IMR-90 (cell line): ENCODE results near the gene PPP1R10. TPM values are rescaled to one million over a fixed set of nuclear protein-coding genes. Genes with fewer than 3 reads are reported as not detected.

Source experiments
- ATAC-seq: fragments of 200-7000 bp; cut with Tn5 transposase; 2 replicates; pipeline ENCODE4 v1.9.1; 2020; ENCODE audit warnings: low read depth, mild to moderate bottlenecking, moderate library complexity
- BruUV-seq: library from RNA; stranded (reverse); fragments of 400-500 nt; replicated peaks from 2 replicates; lab custom pipeline; 2021; lab: Mats Ljungman, UMichigan
- CTCF ChIA-PET: fragments of 300-600 bp; formaldehyde crosslinking; extraction: SDS; loops from one replicate; lab custom pipeline; 2021; ENCODE audit warnings: antibody characterized with exemption; lab: Yijun Ruan, JAX
- POLR2A ChIA-PET: fragments of 300-600 bp; sonication (Branson Sonifier 250); formaldehyde crosslinking; loops from one replicate; lab custom pipeline; 2022; ENCODE audit warnings: antibody characterized with exemption; ENCODE audit not compliant: unreplicated experiment; lab: Charles Lee
- DNase-seq: peaks from one replicate; pipeline ENCODE4 v3.0.0; 2013
- H2AFZ ChIP-seq: replicated peaks from 2 replicates; pipeline ENCODE3; 2013; ENCODE audit warnings: low read length, mild to moderate bottlenecking; ENCODE audit not compliant: poor library complexity
- H2AK5ac ChIP-seq: 2 replicates; pipeline ENCODE4 v1.6.1; 2013; ENCODE audit warnings: low read depth, low read length, inconsistent platforms
- H2AK9ac ChIP-seq: replicated peaks from 2 replicates; pipeline ENCODE3; 2013; ENCODE audit warnings: mild to moderate bottlenecking, low read depth, low read length, moderate library complexity; ENCODE audit not compliant: poor library complexity
- H2BK120ac ChIP-seq: 2 replicates; pipeline ENCODE4 v1.6.1; 2013; ENCODE audit warnings: low read depth, low read length, inconsistent platforms
- H2BK15ac ChIP-seq: 3 replicates; pipeline ENCODE4 v1.6.1; 2013; ENCODE audit warnings: low read depth, low read length, inconsistent platforms
- H2BK20ac ChIP-seq: 2 replicates; pipeline ENCODE4 v1.6.1; 2013; ENCODE audit warnings: low read depth, mild to moderate bottlenecking, inconsistent platforms, low read length, moderate library complexity
- H2BK5ac ChIP-seq: 2 replicates; pipeline ENCODE4 v1.6.1; 2013; ENCODE audit warnings: mild to moderate bottlenecking, low read depth, low read length, inconsistent platforms; ENCODE audit not compliant: poor library complexity, severe bottlenecking
- H3K14ac ChIP-seq: replicated peaks from 2 replicates; pipeline ENCODE4 v1.6.1; 2013; ENCODE audit warnings: low read depth, low read length, inconsistent platforms
- H3K18ac ChIP-seq: 2 replicates; pipeline ENCODE4 v1.6.1; 2013; ENCODE audit warnings: low read depth, low read length, control low read depth
- H3K23ac ChIP-seq: 2 replicates; pipeline ENCODE4 v1.6.1; 2013; ENCODE audit warnings: low read depth, low read length, inconsistent platforms
- H3K27ac ChIP-seq: 2 replicates; pipeline ENCODE4 v1.5.1; 2013; ENCODE audit warnings: mild to moderate bottlenecking, control low read depth, low read length; ENCODE audit not compliant: insufficient read depth
- H3K27me3 ChIP-seq: 2 replicates; pipeline ENCODE4 v1.6.1; 2013; ENCODE audit warnings: low read length; ENCODE audit not compliant: control insufficient read depth, insufficient read depth
- H3K36me3 ChIP-seq: 2 replicates; pipeline ENCODE4 v1.6.1; 2013; ENCODE audit warnings: low read length, mixed read lengths; ENCODE audit not compliant: control insufficient read depth, insufficient read depth
- H3K4ac ChIP-seq: 2 replicates; pipeline ENCODE4 v1.6.1; 2013; ENCODE audit warnings: low read depth, low read length, inconsistent platforms
- H3K4me1 ChIP-seq: 2 replicates; pipeline ENCODE4 v1.6.1; 2013; ENCODE audit warnings: low read length, mixed read lengths; ENCODE audit not compliant: control insufficient read depth, insufficient read depth
- H3K4me2 ChIP-seq: 2 replicates; pipeline ENCODE4 v1.6.1; 2013; ENCODE audit warnings: low read depth, mild to moderate bottlenecking, control low read depth, low read length, moderate library complexity
- H3K4me3 ChIP-seq: 2 replicates; pipeline ENCODE4 v1.5.1; 2013; ENCODE audit warnings: low read depth, mild to moderate bottlenecking, control low read depth, low read length, moderate library complexity; ENCODE audit not compliant: insufficient read depth
- H3K56ac ChIP-seq: 2 replicates; pipeline ENCODE4 v1.6.1; 2013; ENCODE audit warnings: low read length, inconsistent platforms; ENCODE audit not compliant: insufficient read depth; ENCODE audit errors: extremely low read depth
- H3K79me1 ChIP-seq, 2 experiments: 2 replicates each; pipeline ENCODE4 v1.6.1; 2013; ENCODE audit warnings: low read length in 2 of 2, inconsistent platforms in 1 of 2, low read depth in 1 of 2
- H3K9ac ChIP-seq: 2 replicates; pipeline ENCODE4 v1.6.1; 2013; ENCODE audit warnings: low read depth, low read length, control low read depth
- H3K9me1 ChIP-seq: 2 replicates; pipeline ENCODE4 v1.6.1; 2013; ENCODE audit warnings: low read length, inconsistent platforms; ENCODE audit not compliant: insufficient read depth
- H3K9me3 ChIP-seq: 2 replicates; pipeline ENCODE4 v1.6.1; 2013; ENCODE audit warnings: low read length; ENCODE audit not compliant: control insufficient read depth, insufficient read depth
- H4K20me1 ChIP-seq: 2 replicates; pipeline ENCODE4 v1.6.1; 2013; ENCODE audit warnings: low read length, inconsistent platforms; ENCODE audit not compliant: insufficient read depth
- H4K5ac ChIP-seq: 2 replicates; pipeline ENCODE4 v1.6.1; 2013; ENCODE audit warnings: mild to moderate bottlenecking, low read depth, low read length, control low read depth
- H4K8ac ChIP-seq, 2 experiments: 2 replicates each; pipeline ENCODE4 v1.6.1; 2013; ENCODE audit warnings: low read depth in 2 of 2, low read length in 2 of 2, control low read depth in 1 of 2, inconsistent platforms in 1 of 2
- H4K91ac ChIP-seq: 2 replicates; pipeline ENCODE4 v1.6.1; 2013; ENCODE audit warnings: low read depth, low read length, inconsistent platforms; ENCODE audit not compliant: insufficient read depth
- CTCF ChIP-seq: conservative IDR thresholded peaks from 2 replicates; pipeline ENCODE4 v1.5.1; 2012; ENCODE audit warnings: mild to moderate bottlenecking, low read depth, low read length, improper control_type of control experiment
- MAZ ChIP-seq: IDR thresholded peaks from 2 replicates; pipeline ENCODE4 v1.6.1; 2012; ENCODE audit warnings: low read depth, mild to moderate bottlenecking, low read length, improper control_type of control experiment, moderate library complexity, borderline replicate concordance
- POLR2A ChIP-seq: IDR thresholded peaks from 2 replicates; pipeline ENCODE4 v1.6.1; 2012; ENCODE audit warnings: mild to moderate bottlenecking, low read depth, low read length
- RAD21 ChIP-seq: IDR thresholded peaks from 2 replicates; pipeline ENCODE4 v1.6.1; 2012; ENCODE audit warnings: low read length, improper control_type of control experiment
- RCOR1 ChIP-seq: IDR thresholded peaks from 2 replicates; pipeline ENCODE4 v1.6.1; 2012; ENCODE audit warnings: mild to moderate bottlenecking, low read length, improper control_type of control experiment; ENCODE audit not compliant: insufficient replicate concordance
- SMC3 ChIP-seq: fragments of 150-350 bp; IDR thresholded peaks from 2 replicates; pipeline ENCODE4 v1.6.1; 2016; ENCODE audit warnings: low read depth, mild to moderate bottlenecking, antibody characterized with exemption, low read length, moderate library complexity
- WGBS, 2 experiments: methylation state at CpG; one replicate each; pipeline versions ENCODE4 v1.1.5 to v1.1.7; 2013; ENCODE audit warnings: missing lambda C conversion rate in 2 of 2; ENCODE audit not compliant: insufficient read length in 1 of 2; ENCODE audit errors: extremely low coverage in 2 of 2; 5-methylcytosine and 5-hydroxymethylcytosine counted together
- dilution Hi-C: fragments of 300-500 bp; cut with HindIII; formaldehyde crosslinking; loops from one replicate; pipeline ENCODE4 v1.14.3; 2018; ENCODE audit warnings: low sequenced_read_pairs; ENCODE audit not compliant: unreplicated experiment
- in situ Hi-C: fragments of 300-500 bp; cut with MboI; formaldehyde crosslinking; loops from 3 replicates; pipeline ENCODE4 v1.14.3; 2019; ENCODE audit warnings: low sequenced_read_pairs, inconsistent platforms, mixed read lengths
- intact Hi-C: fragments of 100-400 bp; cut with micrococcal nuclease; formaldehyde crosslinking; loops from 2 replicates; pipeline ENCODE4 v1.10.0; 2022
- polyA plus RNA-seq, 3 experiments: library from polyadenylated mRNA; depleted of rRNA; stranded (reverse); fragments of >200 nt; gene quantifications; 2 replicates each; pipeline ENCODE4 v1.2.3, GENCODE V29; 2012; ENCODE audit warnings: low replicate concordance in 1 of 3
- total RNA-seq: library from RNA; depleted of rRNA; stranded (reverse); fragments of >200 nt; gene quantifications from 2 replicates; pipeline ENCODE4 v1.2.3, GENCODE V29; 2012

The PPP1R10 gene
- total and polyA plus RNA-seq, 2 of the 4 experiments (the other 2 are of a cell fraction) = 18.8 to 21.2 TPM

GRCh38 chr6:30626484-30627366 is 9.7 kb upstream of the PPP1R10 start, which contains the start of gene ATAT1:
Gene ATAT1, plus strand, starts transcription at chr6:30626874.
- DNase-seq (peak; percentile 68), ATAC-seq (peak; percentile 98)
- no peaks in the 10 kb centered on the region for H3K9me3 ChIP-seq
- H3K79me1 ChIP-seq = peaks cover 20 to 31% of the 10 kb centered on the region in 2 experiments
- H2BK120ac ChIP-seq = no peak within 1 kb of the TSS
- in situ Hi-C loops = no loop called here
- CTCF ChIA-PET = interaction anchor here (0.6 kb wide), 1 partner anchor 1268 kb away, joined by 5 read pairs; no protein-coding TSS in a partner anchor
- H3K14ac ChIP-seq = peak within 1 kb of the TSS; percentile 94
- dilution Hi-C loops = no loop called here
- peak within 1 kb of the TSS; percentile 8; the same call in 1 of the 2 replicates for H3K18ac ChIP-seq
- peak within 1 kb of the TSS; percentile 58 for H3K4me3 ChIP-seq
- WGBS, 2 experiments = 0% methylated on average over 9 of the region's 36 CpGs; no CpG with 5 or more reads in 1 of the 2 experiments
- BruUV-seq = TSS peak; percentile 43
- peak within 1 kb of the TSS; percentile 95 for H2AK5ac ChIP-seq
- intact Hi-C loops = loop anchor here (1.0 kb wide), 1 partner anchor 8 kb away; no protein-coding TSS in a partner anchor
- H3K4ac ChIP-seq = peak within 1 kb of the TSS; percentile 90
- peak within 1 kb of the TSS; percentile 67 to 97 for H4K8ac ChIP-seq
- TF ChIP-seq MAZ (peak; percentile 53; the same call in 1 of the 2 replicates), CTCF (peak; percentile 44), POLR2A (peak; percentile 76; the same call in 1 of the 2 replicates), RAD21 (0 out of 2 replicates have a peak, but pooled peaks have one; percentile 25), SMC3 (peak; percentile 11; the same call in 1 of the 2 replicates), RCOR1 (no peak)
- peak within 1 kb of the TSS; percentile 87 for H3K23ac ChIP-seq
- H3K27me3 ChIP-seq = no peaks in the 10 kb centered on the region
- H4K5ac ChIP-seq = peak within 1 kb of the TSS; percentile 77
- POLR2A ChIA-PET = interaction anchor here (1.2 to 1.4 kb wide), 2 partner anchors 9 to 11 kb away, joined by 3 to 4 read pairs; partner anchors contain the start of genes MRPS18B and PPP1R10
- peak within 1 kb of the TSS; percentile 57 for H4K91ac ChIP-seq
- H2AK9ac ChIP-seq = peak within 1 kb of the TSS; percentile 96
- H4K20me1 ChIP-seq = no peaks in the 10 kb centered on the region; the same call in 1 of the 2 replicates
- peak within 1 kb of the TSS; percentile 90 for H3K27ac ChIP-seq
- H2BK15ac ChIP-seq = no peak within 1 kb of the TSS
- peak within 1 kb of the TSS; percentile 93 for H3K9ac ChIP-seq
- H2BK20ac ChIP-seq = no peak within 1 kb of the TSS
- peak within 1 kb of the TSS; percentile 92 for H3K4me2 ChIP-seq
- peak within 1 kb of the TSS; percentile 68 for H2BK5ac ChIP-seq
- peaks cover 8% of the 10 kb centered on the region; the same call in 1 of the 2 replicates for H3K9me1 ChIP-seq
- peak within 1 kb of the TSS; percentile 82 for H3K56ac ChIP-seq
- peak within 1 kb of the TSS; percentile 97 for H2AFZ ChIP-seq
- H3K4me1 ChIP-seq = peaks cover 5% of the 10 kb centered on the region
- H3K36me3 ChIP-seq = peaks cover 53% of the 10 kb centered on the region
